Trophoblast cell (in vitro differentiated cells and primary cell): ENCODE measurements around the gene HOXC11.

Source experiments
- DNase-seq, 2 donors: peaks; one replicate each; pipeline ENCODE4 v3.0.0-alpha.2; 2016
- H2AFZ ChIP-seq: 2 replicates; pipeline ENCODE4 v1.6.1; 2013; ENCODE audit warnings: low read length, moderate library complexity, mild to moderate bottlenecking; ENCODE audit not compliant: insufficient read depth, poor library complexity
- H2AK5ac ChIP-seq: 2 replicates; pipeline ENCODE4 v1.6.1; 2013; ENCODE audit warnings: mild to moderate bottlenecking, low read length
- H2BK120ac ChIP-seq: 2 replicates; pipeline ENCODE4 v1.6.1; 2013; ENCODE audit warnings: low read length, mild to moderate bottlenecking, moderate library complexity; ENCODE audit not compliant: insufficient read depth, poor library complexity
- H2BK12ac ChIP-seq: 2 replicates; pipeline ENCODE4 v1.6.1; 2013; ENCODE audit warnings: mild to moderate bottlenecking, low read length, moderate library complexity
- H2BK5ac ChIP-seq: 2 replicates; pipeline ENCODE4 v1.6.1; 2013; ENCODE audit warnings: low read length, low read depth, moderate library complexity, mild to moderate bottlenecking; ENCODE audit not compliant: poor library complexity
- H3K14ac ChIP-seq: 2 replicates; pipeline ENCODE4 v1.6.1; 2013; ENCODE audit warnings: mild to moderate bottlenecking, low read length
- H3K18ac ChIP-seq: 2 replicates; pipeline ENCODE4 v1.6.1; 2013; ENCODE audit warnings: mild to moderate bottlenecking, low read length
- H3K23ac ChIP-seq: 2 replicates; pipeline ENCODE4 v1.6.1; 2013; ENCODE audit warnings: low read length
- H3K27ac ChIP-seq: 2 replicates; pipeline ENCODE4 v1.5.1; 2013; ENCODE audit warnings: low read depth, mild to moderate bottlenecking, inconsistent platforms, low read length, moderate library complexity
- H3K27me3 ChIP-seq: 2 replicates; pipeline ENCODE4 v1.6.1; 2013; ENCODE audit warnings: inconsistent platforms, mild to moderate bottlenecking, low read length, moderate library complexity; ENCODE audit not compliant: insufficient read depth
- H3K36me3 ChIP-seq, 2 experiments: 1 replicate in 1 of 2; 2 replicates in 1 of 2; pipeline ENCODE4 v1.6.1; 2013; ENCODE audit warnings: low read length in 2 of 2, mild to moderate bottlenecking in 2 of 2, moderate library complexity in 1 of 2; ENCODE audit not compliant: insufficient read depth in 2 of 2, control insufficient read depth in 1 of 2
- H3K4ac ChIP-seq: 2 replicates; pipeline ENCODE4 v1.6.1; 2013; ENCODE audit warnings: low read depth, mild to moderate bottlenecking, low read length, moderate library complexity
- H3K4me1 ChIP-seq, 2 experiments: 1 replicate in 1 of 2; 2 replicates in 1 of 2; pipeline ENCODE4 v1.6.1; 2013; ENCODE audit warnings: low read length in 2 of 2, mild to moderate bottlenecking in 2 of 2, moderate library complexity in 1 of 2; ENCODE audit not compliant: insufficient read depth in 2 of 2, control insufficient read depth in 1 of 2
- H3K4me2 ChIP-seq: 2 replicates; pipeline ENCODE4 v1.6.1; 2013; ENCODE audit warnings: inconsistent platforms, mild to moderate bottlenecking, low read length, moderate library complexity
- H3K4me3 ChIP-seq: 2 replicates; pipeline ENCODE4 v1.5.1; 2013; ENCODE audit warnings: mild to moderate bottlenecking, low read depth, low read length, inconsistent platforms
- H3K79me1 ChIP-seq: one replicate; pipeline ENCODE4 v1.6.1; 2013; ENCODE audit warnings: low read length
- H3K79me2 ChIP-seq: 2 replicates; pipeline ENCODE4 v1.6.1; 2013; ENCODE audit warnings: low read length, mild to moderate bottlenecking; ENCODE audit not compliant: control insufficient read depth, insufficient read depth, poor library complexity
- H3K9ac ChIP-seq: 2 replicates; pipeline ENCODE4 v1.6.1; 2013; ENCODE audit warnings: mild to moderate bottlenecking, low read length
- H3K9me3 ChIP-seq: 2 replicates; pipeline ENCODE4 v1.6.1; 2013; ENCODE audit warnings: low read depth, mild to moderate bottlenecking, control low read depth, inconsistent platforms, low read length; ENCODE audit not compliant: insufficient read depth
- H4K12ac ChIP-seq: 2 replicates; pipeline ENCODE4 v1.6.1; 2013; ENCODE audit warnings: low read depth, mild to moderate bottlenecking, low read length, moderate library complexity
- H4K8ac ChIP-seq: 2 replicates; pipeline ENCODE4 v1.6.1; 2013; ENCODE audit warnings: low read depth, mild to moderate bottlenecking, low read length, moderate library complexity
- H4K91ac ChIP-seq: one replicate; pipeline ENCODE4 v1.6.1; 2013; ENCODE audit warnings: low read depth, mild to moderate bottlenecking, low read length, moderate library complexity
- WGBS: extraction: QIAGEN DNeasy Blood & Tissue Kit; methylation state at CpG from one replicate; pipeline ENCODE4 v1.1.7; 2013; ENCODE audit warnings: missing lambda C conversion rate; ENCODE audit not compliant: insufficient read length, insufficient coverage; ENCODE audit errors: extremely low coverage; 5-methylcytosine and 5-hydroxymethylcytosine counted together

The HOXC11 gene

DNA sequence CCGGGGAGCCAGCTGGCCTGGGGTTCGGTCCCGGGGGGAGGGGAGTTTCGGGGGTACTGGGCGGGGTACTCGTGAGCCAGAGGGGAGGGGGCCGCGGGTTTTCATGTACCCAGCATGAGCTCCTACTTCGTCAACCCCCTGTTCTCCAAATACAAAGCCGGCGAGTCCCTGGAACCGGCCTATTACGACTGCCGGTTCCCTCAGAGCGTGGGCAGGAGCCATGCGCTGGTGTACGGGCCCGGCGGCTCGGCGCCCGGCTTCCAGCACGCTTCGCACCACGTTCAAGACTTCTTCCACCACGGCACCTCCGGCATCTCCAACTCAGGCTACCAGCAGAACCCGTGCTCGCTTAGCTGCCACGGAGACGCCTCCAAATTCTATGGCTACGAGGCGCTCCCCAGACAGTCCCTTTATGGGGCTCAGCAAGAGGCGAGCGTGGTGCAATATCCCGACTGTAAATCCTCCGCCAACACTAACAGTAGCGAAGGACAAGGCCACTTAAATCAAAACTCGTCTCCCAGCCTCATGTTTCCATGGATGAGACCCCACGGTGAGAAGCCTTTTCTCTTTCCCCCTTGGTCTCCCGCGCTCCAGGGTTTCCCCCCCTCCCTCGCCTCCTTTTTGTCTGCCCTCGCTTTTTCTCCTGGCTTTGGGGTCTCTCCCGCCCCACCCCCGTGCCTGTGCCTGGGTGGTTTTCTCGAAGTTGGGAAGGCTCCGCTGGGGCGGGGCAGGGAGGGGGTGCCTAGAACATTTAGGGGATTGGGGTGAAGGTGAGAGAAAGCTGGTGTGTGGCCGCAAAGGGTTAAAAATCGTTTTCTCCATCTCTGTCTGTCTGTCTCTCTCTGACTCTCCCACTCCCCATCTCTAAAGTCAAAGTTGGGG lies 36.5 kb downstream of the HOXC11 start:
- H3K9ac ChIP-seq, result no peak overlapping the region
- H3K27me3 ChIP-seq, result peaks cover 82% of the 10 kb centered on the region
- H2AK5ac ChIP-seq, result no peak overlapping the region
- H4K12ac ChIP-seq, result no peak overlapping the region
- no peak overlapping the region for H3K4ac ChIP-seq
- no peak overlapping the region for H3K4me3 ChIP-seq
- peak overlapping the region; percentile 27 for H3K4me2 ChIP-seq
- no peaks in the 10 kb centered on the region for H3K79me2 ChIP-seq
- H3K36me3 ChIP-seq, result no peaks in the 10 kb centered on the region
- no peak overlapping the region for H2AFZ ChIP-seq
- H3K18ac ChIP-seq, result no peak overlapping the region
- peak in 1 of 2 donors; percentile 29 for DNase-seq
- no peak overlapping the region for H2BK120ac ChIP-seq
- no peak overlapping the region for H3K27ac ChIP-seq
- no peaks in the 10 kb centered on the region for H3K4me1 ChIP-seq
- H4K8ac ChIP-seq, result no peak overlapping the region
- no peak overlapping the region for H3K23ac ChIP-seq
- no peak overlapping the region for H4K91ac ChIP-seq
- H2BK5ac ChIP-seq, result no peak overlapping the region
- H3K14ac ChIP-seq, result no peak overlapping the region
- H3K9me3 ChIP-seq, result peaks cover 12% of the 10 kb centered on the region
- H3K79me1 ChIP-seq, result no peaks in the 10 kb centered on the region
- WGBS, result no CpG with 5 or more reads among the region's 51 CpGs
- no peak overlapping the region for H2BK12ac ChIP-seq

DNA sequence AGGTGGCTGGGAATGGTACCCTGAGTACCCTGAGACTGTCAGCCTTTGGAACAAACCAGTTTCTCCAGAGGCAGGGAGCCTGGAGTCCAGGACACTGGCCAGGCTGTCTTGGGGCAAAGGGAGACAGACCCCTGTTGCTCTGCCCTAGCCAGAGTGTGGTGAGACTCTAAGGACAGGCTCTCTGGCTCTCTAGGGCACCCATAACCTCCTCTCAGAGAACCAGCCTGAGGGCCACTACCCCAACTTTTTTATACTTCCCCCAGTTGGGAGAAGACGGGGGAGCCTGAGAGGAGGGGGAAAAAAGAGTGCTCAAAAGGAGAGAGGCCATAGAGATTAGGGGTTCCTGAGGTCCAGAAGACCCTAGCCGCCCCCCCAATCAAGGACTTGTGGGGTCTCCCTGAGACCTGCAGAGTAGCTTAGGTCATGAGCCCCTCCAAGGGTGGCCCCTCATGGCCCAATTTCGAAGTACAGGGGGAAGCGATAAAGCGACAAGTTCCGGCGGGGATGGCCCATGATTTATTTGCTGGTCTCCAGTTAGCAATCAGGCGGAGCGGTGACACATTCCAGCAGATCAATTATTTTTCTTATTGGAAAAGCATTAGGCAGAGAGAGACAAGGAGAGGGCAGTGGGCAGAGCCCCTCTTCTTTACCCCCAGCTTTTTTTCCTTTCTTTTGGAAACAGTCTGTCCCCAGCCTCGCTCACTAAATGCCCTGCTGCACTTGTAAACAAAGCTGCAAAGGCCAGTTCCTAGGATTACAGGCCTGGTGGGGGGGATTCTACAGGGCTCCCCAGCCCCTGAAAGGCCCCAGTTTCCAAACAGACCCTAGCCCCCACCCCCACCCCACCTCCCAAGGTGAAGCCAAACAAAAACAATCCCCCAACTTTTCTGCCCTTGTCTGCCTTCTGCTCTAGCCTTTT lies 37.4 kb downstream of the HOXC11 start:
- no peak for DNase-seq
- H3K9ac ChIP-seq, result no peak overlapping the region
- H3K4me2 ChIP-seq, result no peak overlapping the region
- H3K79me1 ChIP-seq, result no peaks in the 10 kb centered on the region
- H2BK5ac ChIP-seq, result no peak overlapping the region
- no peak overlapping the region for H3K14ac ChIP-seq
- no peak overlapping the region for H2BK120ac ChIP-seq
- no peak overlapping the region for H4K12ac ChIP-seq
- H3K4me1 ChIP-seq, result no peaks in the 10 kb centered on the region
- no peak overlapping the region for H3K27ac ChIP-seq
- H3K79me2 ChIP-seq, result no peaks in the 10 kb centered on the region
- no peak overlapping the region for H2AFZ ChIP-seq
- peaks cover 12% of the 10 kb centered on the region for H3K9me3 ChIP-seq
- H3K4ac ChIP-seq, result no peak overlapping the region
- no peak overlapping the region for H4K91ac ChIP-seq
- no peak overlapping the region for H3K18ac ChIP-seq
- H3K36me3 ChIP-seq, result no peaks in the 10 kb centered on the region
- H3K23ac ChIP-seq, result no peak overlapping the region
- no peak overlapping the region for H2AK5ac ChIP-seq
- H2BK12ac ChIP-seq, result no peak overlapping the region
- H3K27me3 ChIP-seq, result peaks cover 82% of the 10 kb centered on the region
- no CpG with 5 or more reads among the region's 10 CpGs for WGBS
- no peak overlapping the region for H3K4me3 ChIP-seq
- H4K8ac ChIP-seq, result no peak overlapping the region

DNA sequence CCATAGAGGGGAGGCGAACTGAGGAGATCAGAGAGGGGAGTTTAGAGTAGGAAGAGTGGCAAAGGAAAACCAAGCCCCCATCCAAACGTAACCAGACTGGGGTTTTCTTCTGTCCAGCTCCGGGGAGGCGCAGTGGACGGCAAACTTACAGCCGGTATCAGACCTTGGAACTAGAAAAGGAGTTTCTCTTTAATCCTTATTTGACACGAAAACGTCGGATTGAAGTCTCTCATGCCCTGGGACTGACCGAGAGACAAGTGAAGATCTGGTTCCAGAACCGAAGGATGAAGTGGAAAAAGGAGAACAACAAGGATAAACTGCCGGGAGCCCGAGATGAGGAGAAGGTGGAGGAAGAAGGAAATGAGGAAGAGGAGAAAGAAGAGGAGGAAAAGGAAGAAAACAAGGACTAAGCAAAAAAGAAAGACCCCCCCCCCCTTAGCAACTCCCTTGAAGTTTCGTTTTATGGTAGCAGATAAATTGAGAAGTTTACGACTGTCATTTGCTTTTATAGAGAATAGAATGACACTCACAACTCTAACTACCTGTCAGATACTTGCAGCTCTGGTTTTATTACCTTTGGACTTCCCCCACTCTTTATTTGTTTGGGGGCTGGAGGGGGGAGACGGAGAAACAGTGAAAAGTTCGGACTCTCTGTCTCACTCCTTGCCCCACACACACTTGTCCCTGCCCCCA lies 38.2 kb downstream of the HOXC11 start:
- Histone ChIP-seq H4K91ac (no peak overlapping the region), H3K4ac (no peak overlapping the region), H3K4me2 (no peak overlapping the region), H3K9ac (no peak overlapping the region), H3K18ac (no peak overlapping the region), H3K23ac (no peak overlapping the region), H4K12ac (no peak overlapping the region), H3K27ac (no peak overlapping the region), H3K4me1 (no peaks in the 10 kb centered on the region), H2BK120ac (no peak overlapping the region), H3K79me2 (no peaks in the 10 kb centered on the region), H2BK5ac (no peak overlapping the region), H3K14ac (no peak overlapping the region), H3K9me3 (peaks cover 12% of the 10 kb centered on the region), H3K4me3 (no peak overlapping the region), H4K8ac (no peak overlapping the region), H3K79me1 (no peaks in the 10 kb centered on the region), H3K36me3 (no peaks in the 10 kb centered on the region), H2AK5ac (no peak overlapping the region), H3K27me3 (peaks cover 84% of the 10 kb centered on the region), H2BK12ac (no peak overlapping the region), H2AFZ (no peak overlapping the region)
- no peak for DNase-seq
- WGBS, result no CpG with 5 or more reads among the region's 17 CpGs
